Stromal cell of bone marrow (primary cell): ENCODE data around the gene GPC1.

Source experiments
- DNase-seq: peaks from one replicate; pipeline ENCODE4 v3.0.0-alpha.2; 2012; ENCODE audit warnings: low read depth

GPC1 gene

GRCh38 chr2:240412975-240413812 lies 22.3 kb upstream of the GPC1 start:
- DNase-seq = no peak

GRCh38 chr2:240413813-240414429 lies 21.5 kb upstream of the GPC1 start:
- no peak for DNase-seq

GRCh38 chr2:240416821-240417220 lies 18.6 kb upstream of the GPC1 start:
- no peak for DNase-seq

- no peak for DNase-seq
Measured at GRCh38 chr2:240418311-240418710, 17.2 kb upstream of the GPC1 start.

- no peak for DNase-seq
Measured at GRCh38 chr2:240419271-240419670, 16.2 kb upstream of the GPC1 start.

GRCh38 chr2:240419723-240420122 lies 15.7 kb upstream of the GPC1 start:
- DNase-seq = no peak

- no peak for DNase-seq
Measured at GRCh38 chr2:240420206-240421104, 15.0 kb upstream of the GPC1 start.

GRCh38 chr2:240421381-240421780 lies 14.1 kb upstream of the GPC1 start:
- DNase-seq = no peak

- DNase-seq = no peak
Measured at GRCh38 chr2:240422658-240423329, 12.7 kb upstream of the GPC1 start.

GRCh38 chr2:240423788-240424191 lies 11.7 kb upstream of the GPC1 start:
- DNase-seq = no peak

GRCh38 chr2:240424341-240425235 lies 10.9 kb upstream of the GPC1 start:
- DNase-seq = no peak

- DNase-seq = no peak
Measured at GRCh38 chr2:240425236-240425615, 10.2 kb upstream of the GPC1 start.

- no peak for DNase-seq
Measured at GRCh38 chr2:240425697-240426096, 9.8 kb upstream of the GPC1 start.

GRCh38 chr2:240426845-240427721 lies 8.4 kb upstream of the GPC1 start:
- no peak for DNase-seq

- no peak for DNase-seq
Measured at GRCh38 chr2:240427729-240428128, 7.7 kb upstream of the GPC1 start.

GRCh38 chr2:240428245-240428644 lies 7.2 kb upstream of the GPC1 start:
- no peak for DNase-seq

GRCh38 chr2:240429341-240429871 lies 6.1 kb upstream of the GPC1 start:
- DNase-seq = no peak

GRCh38 chr2:240429872-240430491 lies 5.5 kb upstream of the GPC1 start:
- DNase-seq = no peak

GRCh38 chr2:240430595-240430994 lies 4.9 kb upstream of the GPC1 start:
- DNase-seq = no peak
